ENCODE measurements around the gene METAP1. TPM values are rescaled to one million over a fixed set of nuclear protein-coding genes. Genes with fewer than 3 reads are reported as not detected.
"Not testable (repeated sequence)": the region's sequence is repeated elsewhere in the genome, so short reads cannot be mapped to it uniquely, and the experiment has no call there.

Gene METAP1
- total RNA-seq, 1 donor from 2014 or later, result 61.3 TPM

- no peaks in the 10 kb centered on the region for H3K36me3 Mint-ChIP-seq (ENCODE audit: low read depth)
- H3K4me1 Mint-ChIP-seq (ENCODE audit: low read depth), result no peaks in the 10 kb centered on the region
- H3K4me3 Mint-ChIP-seq, result no peak overlapping the region
- H3K27ac Mint-ChIP-seq, result no peak overlapping the region
- no peak for DNase-seq (ENCODE audit: low spot score)
- no peaks in the 10 kb centered on the region for H3K27me3 Mint-ChIP-seq (ENCODE audit: insufficient read depth)
- H3K9me3 Mint-ChIP-seq, result no peaks in the 10 kb centered on the region
- intact Hi-C loops (cut with micrococcal nuclease), result no loop called here
These were observed 103.8 kb downstream of the METAP1 start for GRCh38 chr4:99099311-99099710.

DNA sequence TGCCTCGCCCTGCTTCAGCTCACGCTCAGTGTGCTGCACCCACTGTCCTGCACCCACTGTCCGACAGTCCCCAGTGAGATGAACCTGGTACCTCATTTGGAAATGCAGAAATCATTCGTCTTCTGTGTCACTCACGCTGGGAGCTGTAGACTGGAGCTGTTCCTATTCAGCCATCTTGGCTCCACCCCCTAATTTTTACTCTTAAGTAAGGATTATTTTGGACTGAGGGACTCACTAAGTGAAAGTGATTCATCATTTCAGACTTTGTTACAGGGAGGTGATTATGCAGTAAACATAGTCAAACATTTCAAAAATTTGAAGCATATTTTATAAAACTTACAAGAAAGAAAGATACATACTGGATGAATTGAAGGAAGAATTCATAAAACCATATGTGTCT lies 104.3 kb downstream of the METAP1 start:
- DNase-seq (ENCODE audit: low spot score); H3K27me3 Mint-ChIP-seq (ENCODE audit: insufficient read depth); H3K9me3 Mint-ChIP-seq; H3K27ac Mint-ChIP-seq; intact Hi-C loops (cut with micrococcal nuclease); H3K4me1 Mint-ChIP-seq (ENCODE audit: low read depth); H3K4me3 Mint-ChIP-seq; H3K36me3 Mint-ChIP-seq (ENCODE audit: low read depth): not testable (repeated sequence)

DNA sequence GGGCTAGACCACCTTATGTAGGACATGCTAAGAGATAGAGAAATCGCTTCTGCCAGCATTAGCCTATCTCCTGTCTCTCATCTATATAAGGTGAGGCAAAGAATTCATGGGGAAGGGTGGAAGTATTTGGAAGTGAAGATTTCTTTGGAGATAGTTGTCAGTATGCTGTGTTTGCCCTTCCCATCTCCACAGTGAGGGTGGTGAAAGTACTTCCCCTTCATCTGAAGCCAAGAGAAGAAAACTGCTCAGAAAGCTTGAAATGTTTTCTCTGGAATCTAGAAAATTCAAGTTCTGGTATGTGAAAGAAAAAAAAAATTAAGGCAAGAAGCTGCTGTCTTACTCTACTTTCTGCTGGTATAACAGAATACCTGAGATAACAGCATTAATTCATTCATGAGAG lies 105.4 kb downstream of the METAP1 start:
- no peak for DNase-seq (ENCODE audit: low spot score)
- no peaks in the 10 kb centered on the region for H3K36me3 Mint-ChIP-seq (ENCODE audit: low read depth)
- H3K9me3 Mint-ChIP-seq, result no peaks in the 10 kb centered on the region
- no peaks in the 10 kb centered on the region for H3K27me3 Mint-ChIP-seq (ENCODE audit: insufficient read depth)
- no peak overlapping the region for H3K27ac Mint-ChIP-seq
- no peaks in the 10 kb centered on the region for H3K4me1 Mint-ChIP-seq (ENCODE audit: low read depth)
- intact Hi-C loops (cut with micrococcal nuclease), result no loop called here
- H3K4me3 Mint-ChIP-seq, result no peak overlapping the region

GRCh38 chr4:99102634-99103033 lies 107.1 kb downstream of the METAP1 start:
- DNase-seq (ENCODE audit: low spot score), result no peak
- H3K27ac Mint-ChIP-seq, result no peak overlapping the region
- no peaks in the 10 kb centered on the region for H3K9me3 Mint-ChIP-seq
- H3K27me3 Mint-ChIP-seq (ENCODE audit: insufficient read depth), result peaks cover 2% of the 10 kb centered on the region
- intact Hi-C loops (cut with micrococcal nuclease), result no loop called here
- H3K4me3 Mint-ChIP-seq, result no peak overlapping the region
- H3K36me3 Mint-ChIP-seq (ENCODE audit: low read depth), result no peaks in the 10 kb centered on the region
- H3K4me1 Mint-ChIP-seq (ENCODE audit: low read depth), result no peaks in the 10 kb centered on the region

GRCh38 chr4:99103166-99103565 lies 107.6 kb downstream of the METAP1 start:
- no peak overlapping the region for H3K4me3 Mint-ChIP-seq

DNA sequence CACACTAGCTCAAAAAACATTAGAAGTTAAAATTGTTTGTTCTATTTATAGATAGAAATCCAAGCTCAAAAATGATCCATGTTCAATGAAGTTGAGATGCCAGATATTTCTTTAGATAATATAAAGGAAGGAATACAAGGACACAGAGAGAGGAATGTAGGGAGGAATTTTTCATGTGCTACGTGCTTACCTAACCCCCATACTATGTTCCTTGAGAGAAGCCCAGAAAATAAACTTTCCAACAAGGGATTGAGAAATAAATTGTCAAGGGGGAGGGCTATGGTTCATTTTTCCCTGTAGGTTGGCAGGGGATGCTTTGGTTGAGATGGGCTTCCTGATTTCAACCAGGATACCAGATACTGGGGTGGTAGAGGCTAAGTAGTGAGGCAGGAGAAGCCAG lies 108.6 kb downstream of the METAP1 start:
- no peaks in the 10 kb centered on the region for H3K4me1 Mint-ChIP-seq (ENCODE audit: low read depth)

More at GRCh38 chr4:99103166-99103565, 107.6 kb downstream of the METAP1 start:
- Mint-ChIP-seq H3K27me3 (ENCODE audit: insufficient read depth) (peaks cover 2% of the 10 kb centered on the region), H3K36me3 (ENCODE audit: low read depth) (no peaks in the 10 kb centered on the region), H3K27ac (no peak overlapping the region), H3K4me1 (ENCODE audit: low read depth) (no peaks in the 10 kb centered on the region), H3K9me3 (no peaks in the 10 kb centered on the region)
- intact Hi-C loops (cut with micrococcal nuclease), result no loop called here
- DNase-seq (ENCODE audit: low spot score), result no peak

DNA sequence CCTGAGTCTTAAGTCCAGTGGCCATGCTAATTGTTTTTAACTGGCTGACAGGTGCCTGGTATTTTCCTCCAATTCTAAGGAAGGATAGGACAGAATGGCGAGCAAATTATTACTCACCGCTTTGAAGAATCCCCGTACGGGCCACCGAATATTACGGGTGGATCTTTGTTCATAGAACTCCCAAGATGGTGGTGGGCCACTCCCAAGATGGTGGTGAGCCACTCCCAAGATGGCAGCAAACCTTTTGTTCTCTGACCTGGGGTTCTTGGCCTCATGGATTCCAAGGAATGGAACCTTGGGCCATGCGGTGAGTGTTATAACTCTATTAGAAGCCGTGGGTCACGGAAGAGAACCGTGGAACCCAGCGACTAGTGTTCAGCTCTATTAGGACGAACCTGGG lies 113.8 kb downstream of the METAP1 start:
- H3K27me3 Mint-ChIP-seq (ENCODE audit: insufficient read depth); DNase-seq (ENCODE audit: low spot score); intact Hi-C loops (cut with micrococcal nuclease); H3K4me3 Mint-ChIP-seq; H3K4me1 Mint-ChIP-seq (ENCODE audit: low read depth); H3K36me3 Mint-ChIP-seq (ENCODE audit: low read depth); H3K27ac Mint-ChIP-seq; H3K9me3 Mint-ChIP-seq: not testable (repeated sequence)

More for the DNA sequence above, 108.6 kb downstream of the METAP1 start:
- intact Hi-C loops (cut with micrococcal nuclease), result no loop called here
- H3K27ac Mint-ChIP-seq, result no peak overlapping the region
- no peak overlapping the region for H3K4me3 Mint-ChIP-seq
- H3K27me3 Mint-ChIP-seq (ENCODE audit: insufficient read depth), result peaks cover 2% of the 10 kb centered on the region
- no peaks in the 10 kb centered on the region for H3K9me3 Mint-ChIP-seq
- DNase-seq (ENCODE audit: low spot score), result no peak
- no peaks in the 10 kb centered on the region for H3K36me3 Mint-ChIP-seq (ENCODE audit: low read depth)

Other genes starting within 250 kb of the METAP1 start
- gene EIF4E, start 66.6 kb upstream of the METAP1 start, total RNA-seq, result 137 and 147 TPM in 2 replicates
- gene ADH5, start 93.1 kb downstream of the METAP1 start, total RNA-seq, result 68.8 and 74.9 TPM in 2 replicates
- not detected in 2 replicates for gene ADH4, start 148.6 kb downstream of the METAP1 start, total RNA-seq
- gene ADH6, start 223.5 kb downstream of the METAP1 start, total RNA-seq, result not detected in 2 replicates

Data from activated T-helper 1 cell treated with anti-CD3 and anti-CD28 coated beads, Interleukin-12 subunit alpha, Interleukin-12 subunit beta, Interleukin-2, Interleukin-4 antibody, amounts not matched to agents 30 ng/mL and 10 ng/mL and 1 ng/mL, durations not matched to agents 14 hours and 24 hours and 36 hours (primary cell).